ENCODE measurements around the gene LY6G5C.

The LY6G5C gene

DNA sequence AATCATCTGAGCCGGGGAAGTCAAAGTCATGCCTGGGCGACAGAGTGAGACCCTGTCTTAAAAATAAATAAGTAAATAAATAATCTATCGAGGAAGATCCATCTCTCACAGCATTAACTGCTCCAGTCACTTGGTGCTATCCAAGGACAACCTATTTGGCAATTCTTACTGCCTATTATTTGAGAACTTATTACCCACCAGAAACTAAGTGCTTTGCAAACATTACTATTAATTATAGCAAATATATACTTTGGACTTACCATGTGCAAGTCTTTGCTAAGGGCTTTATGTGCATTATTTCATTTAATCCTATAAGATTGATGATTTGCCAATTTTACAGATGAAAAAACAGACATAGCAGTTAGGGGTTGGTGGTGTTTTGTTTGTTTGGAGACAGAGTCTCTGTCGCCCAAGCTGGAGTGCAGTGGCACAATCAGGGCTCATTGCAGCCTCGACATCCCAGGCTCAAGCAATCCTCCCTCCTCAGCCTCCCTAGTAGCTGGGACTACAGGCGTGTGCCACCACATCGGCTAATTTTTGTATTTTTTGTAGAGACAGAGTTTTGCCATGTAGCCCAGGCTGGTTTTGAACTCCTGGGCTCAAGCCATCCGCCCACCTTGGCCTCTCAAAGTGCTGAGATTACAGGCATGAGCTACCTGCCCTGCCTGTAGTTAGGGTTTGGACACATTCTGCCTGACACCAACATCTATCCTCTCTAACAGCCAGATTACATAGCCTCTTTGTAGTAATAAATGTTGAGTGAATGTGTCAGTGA is 26.1 kb downstream of the LY6G5C start:
- TF ChIP-seq, protein P1, sequence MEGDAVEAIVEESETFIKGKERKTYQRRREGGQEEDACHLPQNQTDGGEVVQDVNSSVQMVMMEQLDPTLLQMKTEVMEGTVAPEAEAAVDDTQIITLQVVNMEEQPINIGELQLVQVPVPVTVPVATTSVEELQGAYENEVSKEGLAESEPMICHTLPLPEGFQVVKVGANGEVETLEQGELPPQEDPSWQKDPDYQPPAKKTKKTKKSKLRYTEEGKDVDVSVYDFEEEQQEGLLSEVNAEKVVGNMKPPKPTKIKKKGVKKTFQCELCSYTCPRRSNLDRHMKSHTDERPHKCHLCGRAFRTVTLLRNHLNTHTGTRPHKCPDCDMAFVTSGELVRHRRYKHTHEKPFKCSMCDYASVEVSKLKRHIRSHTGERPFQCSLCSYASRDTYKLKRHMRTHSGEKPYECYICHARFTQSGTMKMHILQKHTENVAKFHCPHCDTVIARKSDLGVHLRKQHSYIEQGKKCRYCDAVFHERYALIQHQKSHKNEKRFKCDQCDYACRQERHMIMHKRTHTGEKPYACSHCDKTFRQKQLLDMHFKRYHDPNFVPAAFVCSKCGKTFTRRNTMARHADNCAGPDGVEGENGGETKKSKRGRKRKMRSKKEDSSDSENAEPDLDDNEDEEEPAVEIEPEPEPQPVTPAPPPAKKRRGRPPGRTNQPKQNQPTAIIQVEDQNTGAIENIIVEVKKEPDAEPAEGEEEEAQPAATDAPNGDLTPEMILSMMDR (IDR thresholded peaks at IDR 0.05): no peak

DNA sequence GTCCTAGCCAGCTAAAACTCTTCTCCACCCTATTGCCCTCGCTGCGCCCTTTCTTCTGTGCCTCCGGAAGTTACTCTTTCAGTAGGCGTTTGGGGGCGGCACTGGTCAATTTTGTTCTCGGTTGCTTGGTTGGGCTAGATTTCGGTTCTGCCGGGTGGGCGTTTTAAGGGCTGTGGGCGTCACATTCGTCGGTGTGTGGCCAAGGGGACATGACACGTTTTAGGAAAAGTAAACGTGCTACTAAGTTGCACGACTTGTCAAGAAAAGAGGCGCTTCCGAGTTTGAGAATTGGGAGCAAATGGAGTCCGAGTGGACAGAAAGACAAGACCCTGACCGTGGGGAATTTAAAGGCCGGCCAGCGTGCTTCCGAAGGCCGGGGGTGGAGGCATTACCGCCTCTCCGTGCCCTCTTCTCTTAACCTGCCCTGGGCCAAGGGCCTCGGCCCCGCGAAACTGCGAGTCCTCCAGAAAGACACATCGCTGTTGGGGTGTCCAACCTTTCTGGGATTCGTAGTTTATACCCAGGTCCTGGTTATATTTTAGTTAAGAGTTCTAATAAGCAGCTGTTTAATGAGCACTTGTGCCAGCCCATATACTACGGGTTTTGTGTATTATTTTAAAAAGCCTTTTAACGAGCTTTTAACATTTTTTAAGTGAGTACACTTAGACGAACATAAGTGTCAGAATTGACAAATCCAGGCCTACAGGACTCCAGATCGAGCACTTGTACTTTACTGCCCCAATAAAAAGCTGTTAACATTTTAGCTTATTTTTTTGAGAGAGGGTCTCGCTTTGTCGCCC is 27.7 kb downstream of the LY6G5C start:
- TF ChIP-seq, protein P1 (IDR thresholded peaks at IDR 0.05): no peak

DNA sequence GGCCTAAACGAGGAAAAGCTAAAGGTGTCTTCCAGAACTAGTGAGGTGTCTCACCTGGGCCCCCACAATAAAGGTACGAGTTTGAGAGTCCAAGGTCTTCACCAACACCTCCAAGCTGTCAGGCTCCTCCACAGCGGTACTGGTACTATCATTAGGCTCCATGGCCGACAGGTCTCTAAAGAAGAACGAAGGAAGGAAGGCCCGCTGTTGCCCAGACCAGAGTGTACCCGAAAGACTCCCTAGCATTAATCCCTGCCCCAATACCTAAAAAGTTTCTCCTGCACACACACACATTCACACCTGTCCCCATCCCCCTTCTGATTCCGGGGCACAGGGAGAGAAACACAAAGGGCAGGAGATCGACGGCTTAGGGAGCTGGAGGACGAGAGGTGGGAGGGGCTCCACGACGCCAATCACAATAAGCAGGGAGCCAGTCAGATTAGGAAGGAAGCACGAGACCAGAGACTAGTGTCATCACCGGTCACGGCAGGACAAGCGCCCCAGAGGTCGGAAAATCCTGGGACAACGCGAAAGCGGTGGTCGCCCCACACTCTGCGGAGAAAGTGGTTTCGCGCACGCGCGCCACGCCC is 29.2 kb downstream of the LY6G5C start:
- TF ChIP-seq, protein P1 (IDR thresholded peaks at IDR 0.05): no peak

DNA sequence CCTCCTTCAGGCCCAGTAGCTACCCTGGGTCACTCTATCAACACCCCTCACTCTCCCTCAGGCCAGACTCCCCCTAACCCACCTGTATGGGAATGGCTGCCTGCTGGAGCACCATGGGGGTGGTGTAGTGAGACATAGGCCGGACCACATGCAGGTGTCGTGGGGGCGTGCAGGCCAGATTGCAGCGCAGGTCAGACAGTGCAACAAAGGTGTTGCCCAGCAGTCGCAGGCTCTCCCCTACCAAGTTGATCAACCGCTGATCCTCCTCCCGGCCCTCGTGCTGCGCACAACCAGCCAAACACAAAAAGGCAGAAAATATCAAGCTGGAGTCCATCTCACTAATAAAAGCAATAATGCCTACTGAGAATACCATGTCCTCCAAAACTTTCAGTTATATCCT is 35.5 kb downstream of the LY6G5C start:
- TF ChIP-seq, protein P1 (IDR thresholded peaks at IDR 0.05): no peak

DNA sequence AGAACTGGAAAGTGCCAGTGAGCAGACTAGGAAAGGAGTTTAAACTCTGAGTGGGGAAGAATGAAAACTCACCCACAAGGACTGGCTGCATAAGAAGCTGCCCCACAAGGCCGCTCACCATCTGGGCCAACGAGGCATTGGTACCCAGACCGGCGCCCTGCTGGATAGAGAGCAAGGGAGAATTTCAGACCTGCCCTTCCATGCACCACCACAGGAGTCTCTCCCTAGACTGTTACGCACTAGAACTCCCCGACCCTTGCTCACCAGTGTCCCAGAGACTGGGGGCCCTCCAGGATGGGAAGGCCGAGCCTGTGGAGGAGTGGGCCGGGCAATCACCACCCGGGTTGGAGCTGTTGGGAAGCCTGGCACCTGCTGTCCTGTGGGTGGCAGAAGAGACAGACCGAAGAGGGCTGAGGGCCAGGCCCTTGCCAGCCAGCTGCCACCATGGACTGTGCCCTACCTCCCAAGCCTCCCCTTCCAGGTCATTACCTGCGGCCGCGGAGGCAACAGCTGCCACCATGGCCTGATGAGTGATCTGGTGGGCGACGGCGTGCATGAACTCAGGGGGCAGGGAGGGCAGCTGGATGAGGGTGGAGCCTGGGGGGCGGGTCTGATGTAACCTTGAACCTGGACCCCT is 36.9 kb downstream of the LY6G5C start:
- TF ChIP-seq, protein P1 (IDR thresholded peaks at IDR 0.05): no peak

DNA sequence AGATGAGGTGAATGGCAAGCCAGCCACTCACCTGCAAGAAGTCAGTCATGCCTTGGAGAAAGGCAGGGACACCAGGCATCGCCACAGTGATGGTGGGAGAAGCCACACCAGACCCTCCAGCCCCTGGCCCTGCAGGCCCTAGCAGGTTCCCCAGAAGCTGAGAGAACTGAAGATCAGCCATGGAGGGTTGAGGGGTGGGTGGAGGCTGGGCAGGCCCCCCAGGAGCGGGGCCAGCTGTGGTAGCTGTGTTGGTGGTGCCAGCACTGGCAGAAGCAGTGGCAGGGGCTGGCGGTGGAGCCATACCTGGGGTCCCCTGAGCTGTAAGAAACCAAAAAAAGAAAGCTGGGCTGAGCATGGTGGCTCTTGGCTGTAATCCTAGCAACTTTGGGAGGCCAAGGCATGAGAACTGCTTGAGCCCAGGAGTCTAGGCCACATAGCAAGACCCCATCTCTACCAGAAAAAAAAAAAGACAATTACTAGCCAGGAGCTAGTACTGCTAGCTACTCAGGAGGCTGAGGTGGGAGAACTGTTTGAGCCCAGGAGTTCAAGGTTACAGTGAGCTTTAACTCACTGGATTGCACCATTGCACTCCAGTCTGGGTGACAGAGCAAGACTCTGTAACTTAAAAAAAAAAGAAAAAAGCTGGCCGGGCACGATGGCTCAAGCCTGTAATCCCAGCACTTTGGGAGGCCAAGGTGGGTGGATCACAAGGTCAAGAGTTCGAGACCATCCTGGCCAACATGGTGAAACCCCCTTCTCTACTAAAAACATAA is 37.9 kb downstream of the LY6G5C start:
- TF ChIP-seq, protein P1 (IDR thresholded peaks at IDR 0.05): no peak

DNA sequence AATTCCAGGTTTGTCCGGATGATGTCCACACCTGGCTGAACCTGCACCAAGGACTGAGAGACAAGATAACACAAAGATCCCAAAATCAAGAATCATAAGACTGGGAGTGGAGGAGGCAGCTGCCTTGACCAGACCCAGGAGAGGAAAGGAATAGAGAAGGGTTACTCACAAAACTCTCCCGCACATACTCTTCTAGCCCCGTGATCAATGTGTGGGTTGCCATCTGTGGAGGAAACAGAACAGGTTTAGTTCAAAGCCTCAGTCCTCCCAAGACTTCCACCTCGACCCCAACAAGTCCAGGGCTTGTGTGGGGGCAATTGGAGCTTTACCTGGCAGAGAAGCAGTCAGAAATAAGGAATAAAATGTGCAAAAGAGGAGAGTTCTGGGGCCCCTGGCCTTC is 39.5 kb downstream of the LY6G5C start:
- TF ChIP-seq, protein P1 (IDR thresholded peaks at IDR 0.05): no peak
